HepG2 (cell line): ENCODE data around the gene RASGRP4. TPM values are rescaled to one million over a fixed set of nuclear protein-coding genes. Genes with fewer than 3 reads are reported as not detected.

Source experiments
- ADNP ChIP-seq: sonication (generic); formaldehyde crosslinking; IDR thresholded peaks from 2 replicates; pipeline ENCODE4 v1.4.0; 2020; ENCODE audit warnings: missing genetic modification reagents
- FOXA1 ChIP-seq, 2 experiments: fragments of 450-650 bp in 1 of 2; sonication (generic) in 1 of 2; formaldehyde crosslinking in 1 of 2; IDR thresholded peaks; 2 replicates each; pipeline versions ENCODE4 v1.4.0 to v1.6.1; 2016 to 2020; ENCODE audit warnings: missing genetic modification reagents in 1 of 2
- MYPOP ChIP-seq: sonication (generic); formaldehyde crosslinking; IDR thresholded peaks from 2 replicates; pipeline ENCODE4 v1.8.1; 2023; ENCODE audit warnings: mild to moderate bottlenecking, moderate library complexity, missing genetic modification reagents
- ZBED4 ChIP-seq: sonication (generic); formaldehyde crosslinking; IDR thresholded peaks from 2 replicates; pipeline ENCODE4 v1.4.0; 2020; ENCODE audit warnings: missing genetic modification reagents, borderline replicate concordance
- ZNF775 ChIP-seq: sonication (generic); formaldehyde crosslinking; IDR thresholded peaks from 2 replicates; pipeline ENCODE4 v1.4.0; 2020; ENCODE audit warnings: missing genetic modification reagents, mild to moderate bottlenecking, moderate library complexity, borderline replicate concordance
- ZNF782 ChIP-seq: sonication (generic); formaldehyde crosslinking; IDR thresholded peaks from 2 replicates; pipeline ENCODE4 v1.4.0; 2020; ENCODE audit warnings: missing genetic modification reagents, mild to moderate bottlenecking, borderline replicate concordance
- ZNF839 ChIP-seq: sonication (generic); formaldehyde crosslinking; IDR thresholded peaks from 2 replicates; pipeline ENCODE4 v1.4.0; 2020; ENCODE audit warnings: missing genetic modification reagents, mild to moderate bottlenecking, borderline replicate concordance
- polyA plus RNA-seq, 8 experiments: library from polyadenylated mRNA; depleted of rRNA in 3 of 8; stranded (reverse) in 7 of 8; unstranded in 1 of 8; fragments of >200 nt; fragmentation: Illumina TruSeq in 4 of 8; extraction: Trizol in 4 of 8; gene quantifications; 2 replicates each; pipeline versions ENCODE4 v1.2.1 to v1.2.3, GENCODE V29; 2011 to 2016; ENCODE audit warnings: low read depth in 4 of 8, missing spikeins in 1 of 8, mixed read lengths in 1 of 8; ENCODE audit not compliant: insufficient read depth in 1 of 8
- total RNA-seq, 5 experiments: library from RNA; depleted of rRNA; stranded (reverse); fragments of >200 nt; fragmentation: Illumina TruSeq; extraction: Trizol; gene quantifications; 2 replicates each; pipeline ENCODE4 v1.2.3, GENCODE V29; 2016; ENCODE audit warnings: low read depth in 1 of 5
- TF ChIP-seq, protein P1 (sequence below): sonication (generic); formaldehyde crosslinking; IDR thresholded peaks from 2 replicates; pipeline ENCODE4 v1.4.0; 2020; ENCODE audit warnings: mild to moderate bottlenecking, low read depth, missing genetic modification reagents
- TF ChIP-seq, protein P2 (sequence below): sonication (generic); formaldehyde crosslinking; IDR thresholded peaks from 2 replicates; pipeline ENCODE4 v1.4.0; 2020; ENCODE audit warnings: missing genetic modification reagents

Gene RASGRP4
- total and polyA plus RNA-seq, 2 of the 13 experiments (the other 11 are each of a cell fraction or from before 2014, with no cell fraction given): not detected

DNA sequence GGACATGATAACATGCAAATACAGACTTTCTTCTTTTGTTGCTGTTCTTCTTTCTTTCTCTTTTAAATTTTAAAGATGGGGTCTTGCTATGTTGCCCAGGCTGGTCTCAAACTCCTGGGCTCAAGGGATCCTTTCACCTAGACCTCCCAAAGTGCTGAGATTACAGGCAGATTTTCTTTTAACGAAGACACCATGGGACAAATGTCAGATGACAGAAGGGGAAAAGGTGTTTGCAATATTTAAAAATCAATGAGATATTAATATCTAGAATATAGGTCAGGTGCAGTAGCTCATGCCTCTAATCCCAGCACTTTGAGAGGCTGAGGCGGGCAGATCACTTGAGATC lies 3.8 kb upstream of the RASGRP4 start (continued):
- TF ChIP-seq MYPOP (CRISPR knock-in tag) (no peak), ZBED4 (CRISPR knock-in tag) (no peak), ZNF782 (CRISPR knock-in tag) (no peak), FOXA1 (IDR thresholded peaks at IDR 0.05) (no peak), FOXA1 (CRISPR knock-in tag; IDR thresholded peaks at IDR 0.05) (no peak), ZNF775 (CRISPR knock-in tag) (no peak), ADNP (CRISPR knock-in tag) (no peak), ZNF839 (CRISPR knock-in tag) (no peak)
- TF ChIP-seq, protein P1, sequence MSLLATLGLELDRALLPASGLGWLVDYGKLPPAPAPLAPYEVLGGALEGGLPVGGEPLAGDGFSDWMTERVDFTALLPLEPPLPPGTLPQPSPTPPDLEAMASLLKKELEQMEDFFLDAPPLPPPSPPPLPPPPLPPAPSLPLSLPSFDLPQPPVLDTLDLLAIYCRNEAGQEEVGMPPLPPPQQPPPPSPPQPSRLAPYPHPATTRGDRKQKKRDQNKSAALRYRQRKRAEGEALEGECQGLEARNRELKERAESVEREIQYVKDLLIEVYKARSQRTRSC: no peak
- TF ChIP-seq, protein P2, sequence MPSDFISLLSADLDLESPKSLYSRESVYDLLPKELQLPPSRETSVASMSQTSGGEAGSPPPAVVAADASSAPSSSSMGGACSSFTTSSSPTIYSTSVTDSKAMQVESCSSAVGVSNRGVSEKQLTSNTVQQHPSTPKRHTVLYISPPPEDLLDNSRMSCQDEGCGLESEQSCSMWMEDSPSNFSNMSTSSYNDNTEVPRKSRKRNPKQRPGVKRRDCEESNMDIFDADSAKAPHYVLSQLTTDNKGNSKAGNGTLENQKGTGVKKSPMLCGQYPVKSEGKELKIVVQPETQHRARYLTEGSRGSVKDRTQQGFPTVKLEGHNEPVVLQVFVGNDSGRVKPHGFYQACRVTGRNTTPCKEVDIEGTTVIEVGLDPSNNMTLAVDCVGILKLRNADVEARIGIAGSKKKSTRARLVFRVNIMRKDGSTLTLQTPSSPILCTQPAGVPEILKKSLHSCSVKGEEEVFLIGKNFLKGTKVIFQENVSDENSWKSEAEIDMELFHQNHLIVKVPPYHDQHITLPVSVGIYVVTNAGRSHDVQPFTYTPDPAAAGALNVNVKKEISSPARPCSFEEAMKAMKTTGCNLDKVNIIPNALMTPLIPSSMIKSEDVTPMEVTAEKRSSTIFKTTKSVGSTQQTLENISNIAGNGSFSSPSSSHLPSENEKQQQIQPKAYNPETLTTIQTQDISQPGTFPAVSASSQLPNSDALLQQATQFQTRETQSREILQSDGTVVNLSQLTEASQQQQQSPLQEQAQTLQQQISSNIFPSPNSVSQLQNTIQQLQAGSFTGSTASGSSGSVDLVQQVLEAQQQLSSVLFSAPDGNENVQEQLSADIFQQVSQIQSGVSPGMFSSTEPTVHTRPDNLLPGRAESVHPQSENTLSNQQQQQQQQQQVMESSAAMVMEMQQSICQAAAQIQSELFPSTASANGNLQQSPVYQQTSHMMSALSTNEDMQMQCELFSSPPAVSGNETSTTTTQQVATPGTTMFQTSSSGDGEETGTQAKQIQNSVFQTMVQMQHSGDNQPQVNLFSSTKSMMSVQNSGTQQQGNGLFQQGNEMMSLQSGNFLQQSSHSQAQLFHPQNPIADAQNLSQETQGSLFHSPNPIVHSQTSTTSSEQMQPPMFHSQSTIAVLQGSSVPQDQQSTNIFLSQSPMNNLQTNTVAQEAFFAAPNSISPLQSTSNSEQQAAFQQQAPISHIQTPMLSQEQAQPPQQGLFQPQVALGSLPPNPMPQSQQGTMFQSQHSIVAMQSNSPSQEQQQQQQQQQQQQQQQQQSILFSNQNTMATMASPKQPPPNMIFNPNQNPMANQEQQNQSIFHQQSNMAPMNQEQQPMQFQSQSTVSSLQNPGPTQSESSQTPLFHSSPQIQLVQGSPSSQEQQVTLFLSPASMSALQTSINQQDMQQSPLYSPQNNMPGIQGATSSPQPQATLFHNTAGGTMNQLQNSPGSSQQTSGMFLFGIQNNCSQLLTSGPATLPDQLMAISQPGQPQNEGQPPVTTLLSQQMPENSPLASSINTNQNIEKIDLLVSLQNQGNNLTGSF: no peak
